HCT116 (cell line): ENCODE results near the gene CAVIN2. TPM values are rescaled to one million over a fixed set of nuclear protein-coding genes. Genes with fewer than 3 reads are reported as not detected.

Experiments used
- ATAC-seq: fragments of 200-7000 bp; cut with Tn5 transposase; 2 replicates; pipeline ENCODE4 v1.9.1; 2020; ENCODE audit warnings: mild to moderate bottlenecking, moderate library complexity
- BruUV-seq: library from RNA; stranded (reverse); fragments of 400-500 nt; replicated peaks from 2 replicates; lab custom pipeline; 2021; lab: Mats Ljungman, UMichigan
- CTCF ChIA-PET: fragments of 300-600 bp; sonication (Branson Sonifier 250); formaldehyde crosslinking; loops from one replicate; lab custom pipeline; 2021; ENCODE audit warnings: antibody characterized with exemption; lab: Charles Lee
- POLR2A ChIA-PET: fragments of 300-600, 350-600 bp; sonication (Branson Sonifier 250); formaldehyde crosslinking; loops from one replicate; lab custom pipeline; 2021; ENCODE audit warnings: antibody characterized with exemption; lab: Charles Lee
- RAD21 ChIA-PET, 2 experiments: fragments of 300-600 bp; sonication (Branson Sonifier 250); formaldehyde crosslinking; loops; one replicate each; lab custom pipeline; 2023; ENCODE audit warnings: low total read pairs in 2 of 2; ENCODE audit not compliant: uncharacterized antibody in 2 of 2, unreplicated experiment in 2 of 2, low non-redundant PET in 1 of 2; lab: Charles Lee
- DNase-seq: peaks from one replicate; pipeline ENCODE4 v3.0.0-alpha.2; 2010; ENCODE audit warnings: low read depth, low spot score
- H2AFZ ChIP-seq: fragments of 200-600 bp; shearing (Covaris generic), sonication (generic); 2 replicates; pipeline ENCODE4 v1.6.1; 2017; ENCODE audit warnings: low read depth, mixed run types, mixed read lengths, antibody characterized with exemption, low read length; ENCODE audit not compliant: poor library complexity, severe bottlenecking
- H3K27ac ChIP-seq: 2 replicates; pipeline ENCODE4 v1.5.1; 2012; ENCODE audit warnings: low read depth, low read length
- H3K27me3 ChIP-seq: fragments of 200-600 bp; sonication (generic); 2 replicates; pipeline ENCODE4 v1.6.1; 2016; ENCODE audit warnings: mixed run types, low read length, mixed read lengths; ENCODE audit not compliant: insufficient read depth
- H3K36me3 ChIP-seq, 2 experiments: fragments of 200-500 bp in 1 of 2; fragments of 200-600 bp in 1 of 2; sonication (Bioruptor generic) in 1 of 2; sonication (generic) in 1 of 2; 2 replicates each; pipeline versions ENCODE4 v1.5.1 to v1.6.1; 2014 to 2016; ENCODE audit warnings: low read length in 2 of 2, inconsistent platforms in 1 of 2, mixed read lengths in 1 of 2, mixed run types in 1 of 2; ENCODE audit not compliant: insufficient read depth in 2 of 2, control insufficient read depth in 1 of 2
- H3K4me1 ChIP-seq, 2 experiments: fragments of 200-600 bp in 1 of 2; sonication (generic) in 1 of 2; 2 replicates each; pipeline versions ENCODE4 v1.5.1 to v1.6.1; 2012 to 2017; ENCODE audit warnings: low read length in 2 of 2, inconsistent platforms in 1 of 2, mild to moderate bottlenecking in 1 of 2, mixed read lengths in 1 of 2, mixed run types in 1 of 2, moderate library complexity in 1 of 2; ENCODE audit not compliant: insufficient read depth in 2 of 2, control insufficient read depth in 1 of 2
- H3K4me2 ChIP-seq: fragments of 200-600 bp; sonication (generic); 2 replicates; pipeline ENCODE4 v1.6.1; 2017; ENCODE audit warnings: mixed run types, low read length, mixed read lengths
- H3K4me3 ChIP-seq, 2 experiments: fragments of 200-600 bp in 1 of 2; sonication (generic) in 1 of 2; replicated peaks in 1 of 2; 2 replicates each; pipeline ENCODE4 v1.5.1; 2011 to 2016; ENCODE audit warnings: low read length in 2 of 2, control low read depth in 1 of 2, low read depth in 1 of 2, mild to moderate bottlenecking in 1 of 2, mixed read lengths in 1 of 2, mixed run types in 1 of 2
- H3K79me2 ChIP-seq: fragments of 200-600 bp; sonication (generic); 2 replicates; pipeline ENCODE4 v1.6.1; 2017; ENCODE audit warnings: mild to moderate bottlenecking, mixed run types, low read length, moderate library complexity, mixed read lengths; ENCODE audit not compliant: insufficient read depth
- H3K9ac ChIP-seq: fragments of 200-600 bp; sonication (generic); 2 replicates; pipeline ENCODE4 v1.6.1; 2016; ENCODE audit warnings: low read length, mixed read lengths
- H3K9me2 ChIP-seq: fragments of 200-600 bp; sonication (generic), shearing (Covaris generic); 2 replicates; pipeline ENCODE4 v1.6.1; 2017; ENCODE audit warnings: mixed run types, mild to moderate bottlenecking, moderate library complexity; ENCODE audit not compliant: insufficient read depth
- H3K9me3 ChIP-seq, 2 experiments: fragments of 200-500 bp in 1 of 2; fragments of 200-600 bp in 1 of 2; sonication (Bioruptor generic) in 1 of 2; sonication (generic) in 1 of 2; 2 replicates each; pipeline ENCODE4 v1.6.1; 2014 to 2017; ENCODE audit warnings: low read length in 2 of 2, mixed read lengths in 2 of 2, inconsistent platforms in 1 of 2, low read depth in 1 of 2, mild to moderate bottlenecking in 1 of 2, mixed run types in 1 of 2, moderate library complexity in 1 of 2; ENCODE audit not compliant: control insufficient read depth in 1 of 2, insufficient read depth in 1 of 2
- H4K20me1 ChIP-seq: fragments of 200-600 bp; sonication (generic), shearing (Covaris generic); 2 replicates; pipeline ENCODE4 v1.6.1; 2017; ENCODE audit warnings: mixed run types, mild to moderate bottlenecking, moderate library complexity; ENCODE audit not compliant: insufficient read depth
- ATF3 ChIP-seq: IDR thresholded peaks from 2 replicates; pipeline ENCODE4 v1.6.1; 2012
- EZH2 ChIP-seq: fragments of 200-600 bp; sonication (generic); IDR thresholded peaks from 2 replicates; pipeline ENCODE4 v1.6.1; 2017; ENCODE audit warnings: antibody characterized with exemption, mixed run types
- JUND ChIP-seq: IDR thresholded peaks from 2 replicates; pipeline ENCODE4 v1.6.1; 2012
- MAX ChIP-seq: IDR thresholded peaks from 2 replicates; pipeline ENCODE4 v1.6.1; 2012
- POLR2AphosphoS5 ChIP-seq: IDR thresholded peaks from 2 replicates; pipeline ENCODE4 v1.6.1; 2011; ENCODE audit warnings: mild to moderate bottlenecking, low read depth, low read length, moderate library complexity
- RAD21 ChIP-seq: IDR thresholded peaks from 2 replicates; pipeline ENCODE4 v1.6.1; 2012; ENCODE audit warnings: low read depth, mild to moderate bottlenecking
- SP1 ChIP-seq: IDR thresholded peaks from 2 replicates; pipeline ENCODE4 v1.6.1; 2012; ENCODE audit warnings: low read depth
- ZFX ChIP-seq: fragments of 450-650 bp; IDR thresholded peaks from 2 replicates; pipeline ENCODE4 v1.6.1; 2017
- ZNF274 ChIP-seq: fragments of 200-500 bp; sonication (Bioruptor generic); IDR thresholded peaks from 2 replicates; pipeline ENCODE4 v1.6.1; 2014; ENCODE audit warnings: mild to moderate bottlenecking, low read depth, low read length, inconsistent platforms
- intact Hi-C: fragments of 100-400 bp; cut with micrococcal nuclease; formaldehyde crosslinking; loops from 2 replicates; pipeline ENCODE4 v1.10.0; 2022
- total RNA-seq: library from RNA; stranded (reverse); gene quantifications from one replicate; pipeline ENCODE4 v1.2.1, GENCODE V29; 2021; ENCODE audit not compliant: unreplicated experiment
- TF ChIP-seq, protein P1 (sequence below): IDR thresholded peaks from 2 replicates; pipeline ENCODE4 v1.6.1; 2012; ENCODE audit warnings: low read depth
- TF ChIP-seq, protein P2 (sequence below), 3 experiments: fragments of 200-600 bp in 1 of 3; sonication (generic) in 1 of 3; IDR thresholded peaks in 2 of 3; conservative IDR thresholded peaks in 1 of 3; 2 replicates each; pipeline ENCODE4 v1.5.1; 2012 to 2017; ENCODE audit warnings: low read depth in 2 of 3, low read length in 2 of 3, antibody characterized with exemption in 1 of 3, borderline replicate concordance in 1 of 3, control low read depth in 1 of 3, mild to moderate bottlenecking in 1 of 3, mixed read lengths in 1 of 3, mixed run types in 1 of 3, moderate library complexity in 1 of 3; ENCODE audit not compliant: insufficient read depth in 1 of 3

The CAVIN2 gene
- total RNA-seq, 1 experiment from 2014 or later = 0.27 TPM

- Histone ChIP-seq H3K36me3 (no peaks in the 10 kb centered on the region), H3K4me3 (no peak overlapping the region), H3K27ac (no peak overlapping the region), H2AFZ (peak overlapping the region; percentile 49), H3K4me2 (peak overlapping the region; percentile 28; the same call in 1 of the 2 replicates), H3K79me2 (no peaks in the 10 kb centered on the region), H3K9me2 (no peaks in the 10 kb centered on the region), H3K4me1 (no peaks in the 10 kb centered on the region), H3K9ac (no peak overlapping the region), H4K20me1 (no peaks in the 10 kb centered on the region), H3K9me3 (no peaks in the 10 kb centered on the region), H3K27me3 (no peaks in the 10 kb centered on the region)
- POLR2A ChIA-PET = interaction anchor here (1.5 kb wide), 1 partner anchor 350 kb away, joined by 9 read pairs; no protein-coding TSS in a partner anchor
- peak; percentile 53 for DNase-seq
- peak; percentile 94 for ATAC-seq
- intact Hi-C loops = loop anchor here (1.0 to 5.0 kb wide), 4 partner anchors 255 to 930 kb away; no protein-coding TSS in a partner anchor
- CTCF ChIA-PET = interaction anchor here (0.6 to 4.0 kb wide), 26 partner anchors 9 to 1772 kb away, joined by 3 to 158 read pairs (median 4); partner anchors contain the start of gene CAVIN2
- no TSS peak for BruUV-seq
- TF ChIP-seq RAD21 = peak; percentile 97
- TF ChIP-seq ATF3 = no peak
- TF ChIP-seq, protein P1, sequence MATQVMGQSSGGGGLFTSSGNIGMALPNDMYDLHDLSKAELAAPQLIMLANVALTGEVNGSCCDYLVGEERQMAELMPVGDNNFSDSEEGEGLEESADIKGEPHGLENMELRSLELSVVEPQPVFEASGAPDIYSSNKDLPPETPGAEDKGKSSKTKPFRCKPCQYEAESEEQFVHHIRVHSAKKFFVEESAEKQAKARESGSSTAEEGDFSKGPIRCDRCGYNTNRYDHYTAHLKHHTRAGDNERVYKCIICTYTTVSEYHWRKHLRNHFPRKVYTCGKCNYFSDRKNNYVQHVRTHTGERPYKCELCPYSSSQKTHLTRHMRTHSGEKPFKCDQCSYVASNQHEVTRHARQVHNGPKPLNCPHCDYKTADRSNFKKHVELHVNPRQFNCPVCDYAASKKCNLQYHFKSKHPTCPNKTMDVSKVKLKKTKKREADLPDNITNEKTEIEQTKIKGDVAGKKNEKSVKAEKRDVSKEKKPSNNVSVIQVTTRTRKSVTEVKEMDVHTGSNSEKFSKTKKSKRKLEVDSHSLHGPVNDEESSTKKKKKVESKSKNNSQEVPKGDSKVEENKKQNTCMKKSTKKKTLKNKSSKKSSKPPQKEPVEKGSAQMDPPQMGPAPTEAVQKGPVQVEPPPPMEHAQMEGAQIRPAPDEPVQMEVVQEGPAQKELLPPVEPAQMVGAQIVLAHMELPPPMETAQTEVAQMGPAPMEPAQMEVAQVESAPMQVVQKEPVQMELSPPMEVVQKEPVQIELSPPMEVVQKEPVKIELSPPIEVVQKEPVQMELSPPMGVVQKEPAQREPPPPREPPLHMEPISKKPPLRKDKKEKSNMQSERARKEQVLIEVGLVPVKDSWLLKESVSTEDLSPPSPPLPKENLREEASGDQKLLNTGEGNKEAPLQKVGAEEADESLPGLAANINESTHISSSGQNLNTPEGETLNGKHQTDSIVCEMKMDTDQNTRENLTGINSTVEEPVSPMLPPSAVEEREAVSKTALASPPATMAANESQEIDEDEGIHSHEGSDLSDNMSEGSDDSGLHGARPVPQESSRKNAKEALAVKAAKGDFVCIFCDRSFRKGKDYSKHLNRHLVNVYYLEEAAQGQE = no peak
- no peak for TF ChIP-seq POLR2AphosphoS5
- no peak for TF ChIP-seq ZNF274
- no peak for TF ChIP-seq EZH2
- TF ChIP-seq SP1 = no peak; the same call in 1 of the 2 replicates
- TF ChIP-seq ZFX = no peak
- TF ChIP-seq, protein P2, sequence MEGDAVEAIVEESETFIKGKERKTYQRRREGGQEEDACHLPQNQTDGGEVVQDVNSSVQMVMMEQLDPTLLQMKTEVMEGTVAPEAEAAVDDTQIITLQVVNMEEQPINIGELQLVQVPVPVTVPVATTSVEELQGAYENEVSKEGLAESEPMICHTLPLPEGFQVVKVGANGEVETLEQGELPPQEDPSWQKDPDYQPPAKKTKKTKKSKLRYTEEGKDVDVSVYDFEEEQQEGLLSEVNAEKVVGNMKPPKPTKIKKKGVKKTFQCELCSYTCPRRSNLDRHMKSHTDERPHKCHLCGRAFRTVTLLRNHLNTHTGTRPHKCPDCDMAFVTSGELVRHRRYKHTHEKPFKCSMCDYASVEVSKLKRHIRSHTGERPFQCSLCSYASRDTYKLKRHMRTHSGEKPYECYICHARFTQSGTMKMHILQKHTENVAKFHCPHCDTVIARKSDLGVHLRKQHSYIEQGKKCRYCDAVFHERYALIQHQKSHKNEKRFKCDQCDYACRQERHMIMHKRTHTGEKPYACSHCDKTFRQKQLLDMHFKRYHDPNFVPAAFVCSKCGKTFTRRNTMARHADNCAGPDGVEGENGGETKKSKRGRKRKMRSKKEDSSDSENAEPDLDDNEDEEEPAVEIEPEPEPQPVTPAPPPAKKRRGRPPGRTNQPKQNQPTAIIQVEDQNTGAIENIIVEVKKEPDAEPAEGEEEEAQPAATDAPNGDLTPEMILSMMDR (IDR thresholded peaks at IDR 0.05 in 2 of 3, conservative IDR thresholded peaks at IDR 0.05 in 1 of 3; ENCODE audit: borderline replicate concordance in 1 of 3, insufficient read depth in 1 of 3, low read depth in 2 of 3, low read length in 2 of 3) = peak; percentile 73 to 89 (median 87)
- TF ChIP-seq MAX = no peak
- TF ChIP-seq JUND = no peak
- RAD21 ChIA-PET = interaction anchor here (0.6 to 2.5 kb wide), 10 partner anchors 53 to 436 kb away, joined by 3 to 66 read pairs (median 4); no protein-coding TSS in a partner anchor
Observed at GRCh38 chr2:191811807-191812602, 34.9 kb downstream of the CAVIN2 start.
